ENCODE measurements around the gene NPDC1.

NPDC1 gene

GRCh38 chr9:136990242-136990911 lies 55.6 kb downstream of the NPDC1 start:
- DNase-seq = no peak
